Measurements from ENCODE around the gene APBB2. TPM values are rescaled to one million over a fixed set of nuclear protein-coding genes. Genes with fewer than 3 reads are reported as not detected.
A peak's percentile ranks its signal among the peaks of the same experiment; 100 is the strongest.

Gene APBB2
- total and polyA plus RNA-seq, 2 experiments from 2014 or later = 24.1 to 61.0 TPM

DNA sequence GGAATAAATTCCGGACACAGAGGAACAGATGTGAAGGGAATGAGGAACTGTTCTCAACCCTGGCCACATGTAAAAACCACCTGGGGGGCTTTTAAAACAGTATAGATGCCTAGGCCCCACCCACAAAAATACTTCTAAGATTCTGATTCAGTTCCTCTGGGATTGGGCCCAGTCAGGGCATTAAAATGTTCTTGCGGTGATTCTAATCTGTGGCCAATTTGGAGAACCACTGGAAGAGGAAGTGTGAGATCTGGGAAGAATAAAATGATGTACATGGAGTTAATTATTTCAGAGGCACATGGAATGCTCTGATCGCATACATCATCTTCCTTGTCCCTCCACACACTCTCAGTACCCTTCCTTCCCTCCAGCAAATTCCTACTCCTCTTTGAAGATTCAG lies 192.2 kb downstream of the APBB2 start:
- H3K4me3 ChIP-seq = no peak overlapping the region
- H3K9me3 ChIP-seq (ENCODE audit: low read depth) = no peaks in the 10 kb centered on the region
- in situ Hi-C loops (cut with MboI) = no loop called here
- H3F3A ChIP-seq (ENCODE audit: insufficient read depth) = 0 out of 2 replicates have a peak, but pooled peaks cover 3% of the 10 kb centered on the region
- H3K79me2 ChIP-seq (ENCODE audit: insufficient read depth) = peaks cover 26% of the 10 kb centered on the region
- H3K27ac ChIP-seq = no peak overlapping the region
- no peaks in the 10 kb centered on the region for H3K9me2 ChIP-seq (ENCODE audit: insufficient read depth)
- H3K4me2 ChIP-seq (ENCODE audit: unreplicated experiment) = no peak overlapping the region
- no peaks in the 10 kb centered on the region for H3K27me3 ChIP-seq (replicated peaks; ENCODE audit: insufficient read depth)
- H3K36me3 ChIP-seq (ENCODE audit: low read depth) = no peaks in the 10 kb centered on the region; the same call in 1 of the 2 replicates
- H4K20me1 ChIP-seq (ENCODE audit: insufficient read depth) = no peaks in the 10 kb centered on the region
- H3K9ac ChIP-seq = no peak overlapping the region
- peaks cover 10% of the 10 kb centered on the region; the same call in 1 of the 2 replicates for H3K4me1 ChIP-seq (ENCODE audit: insufficient read depth)
- peak; percentile 68 for DNase-seq
- 20 to 24% methylated on average over 3 of the region's 3 CpGs for WGBS, 2 experiments (ENCODE audit: low coverage in 1 of 2, low lambda C conversion rate in 2 of 2, missing lambda C conversion rate in 2 of 2)
- H2AFZ ChIP-seq = no peak overlapping the region
- no peak for TF ChIP-seq EZH2phosphoT487 (IDR thresholded peaks at IDR 0.05; ENCODE audit: insufficient read depth, low read depth)

DNA sequence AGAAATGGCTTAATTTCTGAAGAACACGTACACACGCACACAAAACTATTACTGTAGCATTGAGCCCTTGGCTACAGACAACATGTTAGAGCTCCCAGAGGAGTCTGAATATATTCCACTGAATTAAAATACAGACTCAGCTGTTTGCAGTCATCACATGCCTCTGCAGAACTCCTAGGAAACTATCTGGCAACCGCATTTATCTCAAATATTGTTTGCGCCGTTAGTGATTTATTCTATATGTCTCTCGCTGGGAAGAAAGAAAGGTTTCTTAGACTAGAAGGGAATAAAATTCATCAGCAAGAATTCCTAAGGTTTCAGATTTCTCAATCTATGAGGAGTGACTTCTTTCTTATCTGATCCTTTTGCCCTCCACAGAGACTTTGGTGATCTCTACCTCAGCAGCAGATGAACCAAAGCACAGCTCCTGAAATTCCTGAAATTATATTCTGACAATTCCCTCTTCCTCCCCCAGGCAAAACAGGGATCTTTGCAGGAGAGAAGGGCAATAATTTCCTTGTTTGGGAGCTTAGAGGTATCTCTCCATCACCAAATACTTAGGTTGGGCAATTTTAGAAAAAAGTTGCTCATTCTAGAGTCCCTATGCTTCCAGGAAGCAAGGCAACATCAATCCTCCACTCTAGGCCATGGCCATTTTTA lies 199.2 kb downstream of the APBB2 start:
- 77 to 80% methylated on average over 6 of the region's 6 CpGs for WGBS, 2 experiments (ENCODE audit: low coverage in 1 of 2, low lambda C conversion rate in 2 of 2, missing lambda C conversion rate in 2 of 2)
- Histone ChIP-seq H3F3A (ENCODE audit: insufficient read depth) (peaks cover 9% of the 10 kb centered on the region), H3K4me2 (ENCODE audit: unreplicated experiment) (no peak overlapping the region), H3K4me3 (no peak overlapping the region), H3K27me3 (replicated peaks; ENCODE audit: insufficient read depth) (no peaks in the 10 kb centered on the region), H3K9me3 (ENCODE audit: low read depth) (no peaks in the 10 kb centered on the region), H3K4me1 (ENCODE audit: insufficient read depth) (peaks cover 15% of the 10 kb centered on the region), H3K27ac (no peak overlapping the region), H3K9me2 (ENCODE audit: insufficient read depth) (no peaks in the 10 kb centered on the region), H3K9ac (no peak overlapping the region), H4K20me1 (ENCODE audit: insufficient read depth) (no peaks in the 10 kb centered on the region), H3K36me3 (ENCODE audit: low read depth) (no peaks in the 10 kb centered on the region), H3K79me2 (ENCODE audit: insufficient read depth) (peaks cover 21% of the 10 kb centered on the region), H2AFZ (no peak overlapping the region)
- no peak for DNase-seq
- in situ Hi-C loops (cut with MboI) = no loop called here
- no peak for TF ChIP-seq EZH2 (IDR thresholded peaks at IDR 0.05; ENCODE audit: insufficient read depth, poor library complexity, severe bottlenecking)
- TF ChIP-seq EZH2phosphoT487 (IDR thresholded peaks at IDR 0.05; ENCODE audit: insufficient read depth, low read depth) = no peak

- peaks cover 14% of the 10 kb centered on the region for H3F3A ChIP-seq (ENCODE audit: insufficient read depth)
- H3K9me2 ChIP-seq (ENCODE audit: insufficient read depth) = no peaks in the 10 kb centered on the region
- H3K4me3 ChIP-seq = no peak overlapping the region
- TF ChIP-seq EZH2 (IDR thresholded peaks at IDR 0.05; ENCODE audit: insufficient read depth, poor library complexity, severe bottlenecking) = no peak
- no peak for TF ChIP-seq EZH2phosphoT487 (IDR thresholded peaks at IDR 0.05; ENCODE audit: insufficient read depth, low read depth)
- no peak for DNase-seq
- no peaks in the 10 kb centered on the region for H3K9me3 ChIP-seq (ENCODE audit: low read depth)
- in situ Hi-C loops (cut with MboI) = no loop called here
- no peak overlapping the region for H2AFZ ChIP-seq
- H3K4me2 ChIP-seq (ENCODE audit: unreplicated experiment) = no peak overlapping the region
- H3K27me3 ChIP-seq (replicated peaks; ENCODE audit: insufficient read depth) = no peaks in the 10 kb centered on the region
- H3K36me3 ChIP-seq (ENCODE audit: low read depth) = no peaks in the 10 kb centered on the region
- peaks cover 24% of the 10 kb centered on the region; the same call in 1 of the 2 replicates for H3K79me2 ChIP-seq (ENCODE audit: insufficient read depth)
- H3K9ac ChIP-seq = no peak overlapping the region
- H4K20me1 ChIP-seq (ENCODE audit: insufficient read depth) = no peaks in the 10 kb centered on the region
- peaks cover 22% of the 10 kb centered on the region for H3K4me1 ChIP-seq (ENCODE audit: insufficient read depth)
- 97 to 98% methylated on average over 7 of the region's 7 CpGs for WGBS, 2 experiments (ENCODE audit: low coverage in 1 of 2, low lambda C conversion rate in 2 of 2, missing lambda C conversion rate in 2 of 2)
- no peak overlapping the region for H3K27ac ChIP-seq
Measured at GRCh38 chr4:41014158-41014557, 200.2 kb downstream of the APBB2 start.

- TF ChIP-seq EZH2 (IDR thresholded peaks at IDR 0.05; ENCODE audit: insufficient read depth, poor library complexity, severe bottlenecking) (no peak), EZH2phosphoT487 (IDR thresholded peaks at IDR 0.05; ENCODE audit: insufficient read depth, low read depth) (no peak)
- no peaks in the 10 kb centered on the region for H4K20me1 ChIP-seq (ENCODE audit: insufficient read depth)
- 80 to 81% methylated on average over 6 of the region's 6 CpGs for WGBS, 2 experiments (ENCODE audit: low coverage in 1 of 2, low lambda C conversion rate in 2 of 2, missing lambda C conversion rate in 2 of 2)
- H2AFZ ChIP-seq = no peak overlapping the region
- H3K9ac ChIP-seq = no peak overlapping the region
- no peaks in the 10 kb centered on the region for H3K9me3 ChIP-seq (ENCODE audit: low read depth)
- H3K4me1 ChIP-seq (ENCODE audit: insufficient read depth) = peaks cover 26% of the 10 kb centered on the region
- peaks cover 18% of the 10 kb centered on the region for H3F3A ChIP-seq (ENCODE audit: insufficient read depth)
- no peak overlapping the region for H3K27ac ChIP-seq
- in situ Hi-C loops (cut with MboI) = no loop called here
- H3K36me3 ChIP-seq (ENCODE audit: low read depth) = no peaks in the 10 kb centered on the region
- H3K27me3 ChIP-seq (replicated peaks; ENCODE audit: insufficient read depth) = no peaks in the 10 kb centered on the region
- no peak overlapping the region for H3K4me3 ChIP-seq
- DNase-seq = no peak
- H3K79me2 ChIP-seq (ENCODE audit: insufficient read depth) = peaks cover 21% of the 10 kb centered on the region; the same call in 1 of the 2 replicates
- no peaks in the 10 kb centered on the region for H3K9me2 ChIP-seq (ENCODE audit: insufficient read depth)
- no peak overlapping the region for H3K4me2 ChIP-seq (ENCODE audit: unreplicated experiment)
Measured at GRCh38 chr4:41013746-41014145, 200.6 kb downstream of the APBB2 start.
